Ovary (tissue), 3 donors: ENCODE data around the gene KSR1.

Experiments
- POLR2A ChIP-seq: fragments of 450-650 bp; IDR thresholded peaks from one replicate; pipeline ENCODE4 v1.6.1; 2017; ENCODE audit warnings: antibody characterized with exemption, mild to moderate bottlenecking, moderate library complexity
- TF ChIP-seq, protein P1 (sequence below), 3 donors: fragments of 450-650 bp in 2 of 3; fragments of 200-600 bp in 1 of 3; IDR thresholded peaks; one replicate each; pipeline versions ENCODE4 v1.5.1 to v1.8.0; 2016 to 2022; ENCODE audit warnings: antibody characterized with exemption in 3 of 3, mild to moderate bottlenecking in 1 of 3
- donor health status: DM: no; HTN: no; CAD: no.

- TF ChIP-seq, protein P1, sequence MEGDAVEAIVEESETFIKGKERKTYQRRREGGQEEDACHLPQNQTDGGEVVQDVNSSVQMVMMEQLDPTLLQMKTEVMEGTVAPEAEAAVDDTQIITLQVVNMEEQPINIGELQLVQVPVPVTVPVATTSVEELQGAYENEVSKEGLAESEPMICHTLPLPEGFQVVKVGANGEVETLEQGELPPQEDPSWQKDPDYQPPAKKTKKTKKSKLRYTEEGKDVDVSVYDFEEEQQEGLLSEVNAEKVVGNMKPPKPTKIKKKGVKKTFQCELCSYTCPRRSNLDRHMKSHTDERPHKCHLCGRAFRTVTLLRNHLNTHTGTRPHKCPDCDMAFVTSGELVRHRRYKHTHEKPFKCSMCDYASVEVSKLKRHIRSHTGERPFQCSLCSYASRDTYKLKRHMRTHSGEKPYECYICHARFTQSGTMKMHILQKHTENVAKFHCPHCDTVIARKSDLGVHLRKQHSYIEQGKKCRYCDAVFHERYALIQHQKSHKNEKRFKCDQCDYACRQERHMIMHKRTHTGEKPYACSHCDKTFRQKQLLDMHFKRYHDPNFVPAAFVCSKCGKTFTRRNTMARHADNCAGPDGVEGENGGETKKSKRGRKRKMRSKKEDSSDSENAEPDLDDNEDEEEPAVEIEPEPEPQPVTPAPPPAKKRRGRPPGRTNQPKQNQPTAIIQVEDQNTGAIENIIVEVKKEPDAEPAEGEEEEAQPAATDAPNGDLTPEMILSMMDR (IDR thresholded peaks at IDR 0.05) = no peak
- no peak for TF ChIP-seq POLR2A
These were observed 137.1 kb downstream of the KSR1 start for GRCh38 chr17:27593232-27593856.
